Measurements from ENCODE around the gene SLC25A12. TPM values are rescaled to one million over a fixed set of nuclear protein-coding genes. Genes with fewer than 3 reads are reported as not detected.

The SLC25A12 gene
- total RNA-seq, 1 donor from 2014 or later: 9.7 TPM

GRCh38 chr2:171745141-171745540 lies 148.9 kb downstream of the SLC25A12 start:
- H3K36me3 Mint-ChIP-seq (ENCODE audit: low read depth, unreplicated experiment): peaks cover 5% of the 10 kb centered on the region
- no peak for DNase-seq (ENCODE audit: low spot score)
- TF ChIP-seq CTCF (IDR thresholded peaks at IDR 0.05; ENCODE audit: unreplicated experiment): no peak
- no peak overlapping the region for H3K27ac Mint-ChIP-seq (ENCODE audit: unreplicated experiment)
- H3K4me3 Mint-ChIP-seq (ENCODE audit: unreplicated experiment): no peak overlapping the region
- no peaks in the 10 kb centered on the region for H3K27me3 Mint-ChIP-seq (ENCODE audit: unreplicated experiment)
- H3K4me1 Mint-ChIP-seq (ENCODE audit: unreplicated experiment): no peaks in the 10 kb centered on the region
- H3K9me3 Mint-ChIP-seq (ENCODE audit: unreplicated experiment): no peaks in the 10 kb centered on the region

- Mint-ChIP-seq H3K4me1 (ENCODE audit: unreplicated experiment) (no peaks in the 10 kb centered on the region), H3K36me3 (ENCODE audit: low read depth, unreplicated experiment) (peaks cover 12% of the 10 kb centered on the region), H3K9me3 (ENCODE audit: unreplicated experiment) (no peaks in the 10 kb centered on the region), H3K4me3 (ENCODE audit: unreplicated experiment) (no peak overlapping the region), H3K27me3 (ENCODE audit: unreplicated experiment) (no peaks in the 10 kb centered on the region), H3K27ac (ENCODE audit: unreplicated experiment) (no peak overlapping the region)
- no peak for TF ChIP-seq CTCF (IDR thresholded peaks at IDR 0.05; ENCODE audit: unreplicated experiment)
- no peak for DNase-seq (ENCODE audit: low spot score)
Observed at GRCh38 chr2:171742760-171743159, 151.3 kb downstream of the SLC25A12 start.

- Mint-ChIP-seq H3K9me3 (ENCODE audit: unreplicated experiment) (no peaks in the 10 kb centered on the region), H3K36me3 (ENCODE audit: low read depth, unreplicated experiment) (peaks cover 16% of the 10 kb centered on the region), H3K27ac (ENCODE audit: unreplicated experiment) (no peak overlapping the region), H3K4me1 (ENCODE audit: unreplicated experiment) (no peaks in the 10 kb centered on the region), H3K27me3 (ENCODE audit: unreplicated experiment) (no peaks in the 10 kb centered on the region), H3K4me3 (ENCODE audit: unreplicated experiment) (no peak overlapping the region)
- DNase-seq (ENCODE audit: low spot score): no peak
- no peak for TF ChIP-seq CTCF (IDR thresholded peaks at IDR 0.05; ENCODE audit: unreplicated experiment)
Observed at GRCh38 chr2:171741189-171741588, 152.9 kb downstream of the SLC25A12 start.

GRCh38 chr2:171735991-171736710 lies 157.9 kb downstream of the SLC25A12 start:
- no peaks in the 10 kb centered on the region for H3K27me3 Mint-ChIP-seq (ENCODE audit: unreplicated experiment)
- H3K4me1 Mint-ChIP-seq (ENCODE audit: unreplicated experiment): no peaks in the 10 kb centered on the region
- no peak overlapping the region for H3K4me3 Mint-ChIP-seq (ENCODE audit: unreplicated experiment)
- H3K9me3 Mint-ChIP-seq (ENCODE audit: unreplicated experiment): no peaks in the 10 kb centered on the region
- H3K36me3 Mint-ChIP-seq (ENCODE audit: low read depth, unreplicated experiment): peaks cover 34% of the 10 kb centered on the region
- DNase-seq (ENCODE audit: low spot score): no peak
- TF ChIP-seq CTCF (IDR thresholded peaks at IDR 0.05; ENCODE audit: unreplicated experiment): no peak
- H3K27ac Mint-ChIP-seq (ENCODE audit: unreplicated experiment): no peak overlapping the region

Other genes with a start within 250 kb of the SLC25A12 start
- 121 TPM for gene DYNC1I2, start 206.8 kb downstream of the SLC25A12 start, total RNA-seq (ENCODE audit: unreplicated experiment)
- 22.8 TPM for gene HAT1, start 28.2 kb upstream of the SLC25A12 start, total RNA-seq (ENCODE audit: unreplicated experiment)
- gene METAP1D, start 105.7 kb upstream of the SLC25A12 start, total RNA-seq (ENCODE audit: unreplicated experiment): 3.6 TPM
- gene DLX1, start 191.3 kb upstream of the SLC25A12 start, total RNA-seq (ENCODE audit: unreplicated experiment): 0.87 TPM
- gene DLX2, start 208.7 kb upstream of the SLC25A12 start, total RNA-seq (ENCODE audit: unreplicated experiment): 0.28 TPM